HG03066 (cell line): ENCODE data around the gene MYOM1.

Source experiments
- ATAC-seq: cut with Tn5 transposase; IDR thresholded peaks from one replicate; pipeline ENCODE4 v1.9.1; 2021; ENCODE audit warnings: low read depth; ENCODE audit not compliant: unreplicated experiment

Gene MYOM1

GRCh38 chr18:3121259-3121658, 98.5 kb downstream of the MYOM1 start:
- ATAC-seq, result no peak

GRCh38 chr18:3120356-3120755, 99.4 kb downstream of the MYOM1 start:
- no peak for ATAC-seq

- ATAC-seq, result no peak
Measured at GRCh38 chr18:3119401-3120341, 100.1 kb downstream of the MYOM1 start.

GRCh38 chr18:3118195-3119010, 101.4 kb downstream of the MYOM1 start:
- no peak for ATAC-seq

GRCh38 chr18:3117493-3118192, 102.1 kb downstream of the MYOM1 start:
- no peak for ATAC-seq

GRCh38 chr18:3115447-3116030, 104.2 kb downstream of the MYOM1 start:
- ATAC-seq, result no peak

- no peak for ATAC-seq
Measured at GRCh38 chr18:3114451-3114850, 105.3 kb downstream of the MYOM1 start.

- ATAC-seq, result no peak
Measured at GRCh38 chr18:3114026-3114425, 105.7 kb downstream of the MYOM1 start.

- ATAC-seq, result no peak
Measured at GRCh38 chr18:3111523-3112240, 108.1 kb downstream of the MYOM1 start.

GRCh38 chr18:3110034-3110752, 109.6 kb downstream of the MYOM1 start:
- ATAC-seq, result no peak

GRCh38 chr18:3107740-3108151, 112.0 kb downstream of the MYOM1 start:
- ATAC-seq, result no peak

GRCh38 chr18:3104190-3105054, 115.3 kb downstream of the MYOM1 start:
- no peak for ATAC-seq

- ATAC-seq, result no peak
Measured at GRCh38 chr18:3103576-3103975, 116.2 kb downstream of the MYOM1 start.

- no peak for ATAC-seq
Measured at GRCh38 chr18:3102983-3103382, 116.8 kb downstream of the MYOM1 start.

- ATAC-seq, result no peak
Measured at GRCh38 chr18:3100498-3101132, 119.2 kb downstream of the MYOM1 start.

GRCh38 chr18:3099327-3099726, 120.4 kb downstream of the MYOM1 start:
- ATAC-seq, result no peak

GRCh38 chr18:3097082-3097481, 122.7 kb downstream of the MYOM1 start:
- ATAC-seq, result no peak

- ATAC-seq, result no peak
Measured at GRCh38 chr18:3095921-3096320, 123.8 kb downstream of the MYOM1 start.
